HL-60 (cell line): ENCODE data around the gene CFAP68.

Experiments used
- GABPA ChIP-seq: IDR thresholded peaks from 2 replicates; pipeline ENCODE4 v1.6.1; 2012; ENCODE audit warnings: low read depth
- POLR2AphosphoS5 ChIP-seq: IDR thresholded peaks from 2 replicates; pipeline ENCODE4 v1.6.1; 2012; ENCODE audit warnings: low read depth
- TF ChIP-seq, protein P1 (sequence below): IDR thresholded peaks from one replicate; pipeline ENCODE4 v1.5.1; 2011; ENCODE audit warnings: low read length, control low read depth, inconsistent platforms; ENCODE audit not compliant: insufficient read depth
- TF ChIP-seq, protein P2 (sequence below): IDR thresholded peaks from 2 replicates; pipeline ENCODE4 v1.6.1; 2012; ENCODE audit warnings: low read depth; ENCODE audit not compliant: insufficient replicate concordance

DNA sequence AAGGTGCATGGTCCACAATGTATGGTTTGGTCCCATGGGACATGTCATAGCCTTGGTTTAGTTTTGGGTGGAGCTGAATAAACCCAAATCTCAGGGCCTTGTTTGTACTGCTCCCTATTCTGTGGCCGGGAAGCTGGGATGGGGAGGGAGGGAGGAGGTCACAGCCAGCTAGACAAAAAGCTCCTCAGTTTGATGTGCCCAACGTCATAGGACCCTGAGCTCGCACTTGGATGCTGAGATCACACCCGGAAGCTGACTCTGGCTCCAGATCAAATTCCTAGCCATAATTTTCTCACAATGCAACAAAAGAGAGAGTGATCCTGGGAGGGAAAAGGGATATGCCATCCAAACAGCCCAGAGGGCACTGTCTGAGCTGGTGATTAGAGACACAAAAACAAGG is 34.7 kb downstream of the CFAP68 start:
- TF ChIP-seq, protein P1, sequence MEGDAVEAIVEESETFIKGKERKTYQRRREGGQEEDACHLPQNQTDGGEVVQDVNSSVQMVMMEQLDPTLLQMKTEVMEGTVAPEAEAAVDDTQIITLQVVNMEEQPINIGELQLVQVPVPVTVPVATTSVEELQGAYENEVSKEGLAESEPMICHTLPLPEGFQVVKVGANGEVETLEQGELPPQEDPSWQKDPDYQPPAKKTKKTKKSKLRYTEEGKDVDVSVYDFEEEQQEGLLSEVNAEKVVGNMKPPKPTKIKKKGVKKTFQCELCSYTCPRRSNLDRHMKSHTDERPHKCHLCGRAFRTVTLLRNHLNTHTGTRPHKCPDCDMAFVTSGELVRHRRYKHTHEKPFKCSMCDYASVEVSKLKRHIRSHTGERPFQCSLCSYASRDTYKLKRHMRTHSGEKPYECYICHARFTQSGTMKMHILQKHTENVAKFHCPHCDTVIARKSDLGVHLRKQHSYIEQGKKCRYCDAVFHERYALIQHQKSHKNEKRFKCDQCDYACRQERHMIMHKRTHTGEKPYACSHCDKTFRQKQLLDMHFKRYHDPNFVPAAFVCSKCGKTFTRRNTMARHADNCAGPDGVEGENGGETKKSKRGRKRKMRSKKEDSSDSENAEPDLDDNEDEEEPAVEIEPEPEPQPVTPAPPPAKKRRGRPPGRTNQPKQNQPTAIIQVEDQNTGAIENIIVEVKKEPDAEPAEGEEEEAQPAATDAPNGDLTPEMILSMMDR, result no peak
- no peak for TF ChIP-seq GABPA
- TF ChIP-seq POLR2AphosphoS5, result no peak
- TF ChIP-seq, protein P2, sequence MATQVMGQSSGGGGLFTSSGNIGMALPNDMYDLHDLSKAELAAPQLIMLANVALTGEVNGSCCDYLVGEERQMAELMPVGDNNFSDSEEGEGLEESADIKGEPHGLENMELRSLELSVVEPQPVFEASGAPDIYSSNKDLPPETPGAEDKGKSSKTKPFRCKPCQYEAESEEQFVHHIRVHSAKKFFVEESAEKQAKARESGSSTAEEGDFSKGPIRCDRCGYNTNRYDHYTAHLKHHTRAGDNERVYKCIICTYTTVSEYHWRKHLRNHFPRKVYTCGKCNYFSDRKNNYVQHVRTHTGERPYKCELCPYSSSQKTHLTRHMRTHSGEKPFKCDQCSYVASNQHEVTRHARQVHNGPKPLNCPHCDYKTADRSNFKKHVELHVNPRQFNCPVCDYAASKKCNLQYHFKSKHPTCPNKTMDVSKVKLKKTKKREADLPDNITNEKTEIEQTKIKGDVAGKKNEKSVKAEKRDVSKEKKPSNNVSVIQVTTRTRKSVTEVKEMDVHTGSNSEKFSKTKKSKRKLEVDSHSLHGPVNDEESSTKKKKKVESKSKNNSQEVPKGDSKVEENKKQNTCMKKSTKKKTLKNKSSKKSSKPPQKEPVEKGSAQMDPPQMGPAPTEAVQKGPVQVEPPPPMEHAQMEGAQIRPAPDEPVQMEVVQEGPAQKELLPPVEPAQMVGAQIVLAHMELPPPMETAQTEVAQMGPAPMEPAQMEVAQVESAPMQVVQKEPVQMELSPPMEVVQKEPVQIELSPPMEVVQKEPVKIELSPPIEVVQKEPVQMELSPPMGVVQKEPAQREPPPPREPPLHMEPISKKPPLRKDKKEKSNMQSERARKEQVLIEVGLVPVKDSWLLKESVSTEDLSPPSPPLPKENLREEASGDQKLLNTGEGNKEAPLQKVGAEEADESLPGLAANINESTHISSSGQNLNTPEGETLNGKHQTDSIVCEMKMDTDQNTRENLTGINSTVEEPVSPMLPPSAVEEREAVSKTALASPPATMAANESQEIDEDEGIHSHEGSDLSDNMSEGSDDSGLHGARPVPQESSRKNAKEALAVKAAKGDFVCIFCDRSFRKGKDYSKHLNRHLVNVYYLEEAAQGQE, result no peak
